Hepatocyte (in vitro differentiated cells): ENCODE results near the gene WSCD1. TPM values are rescaled to one million over a fixed set of nuclear protein-coding genes. Genes with fewer than 3 reads are reported as not detected.

Experiments used
- DNase-seq: peaks from one replicate; pipeline ENCODE4 v3.0.0-alpha.2; 2016; ENCODE audit warnings: low spot score
- H2AFZ ChIP-seq: fragments of 200-600 bp; sonication (generic); 2 replicates; pipeline ENCODE4 v1.6.0; 2016; ENCODE audit warnings: antibody characterized with exemption, mild to moderate bottlenecking
- H3K27ac ChIP-seq: fragments of 200-600 bp; sonication (generic); 2 replicates; pipeline ENCODE4 v1.5.1; 2016; ENCODE audit warnings: mild to moderate bottlenecking
- H3K27me3 ChIP-seq: fragments of 200-600 bp; sonication (generic); 2 replicates; pipeline ENCODE4 v1.6.1; 2016
- H3K36me3 ChIP-seq: fragments of 200-600 bp; sonication (generic); replicated peaks from 2 replicates; pipeline ENCODE4 v1.5.1; 2016; ENCODE audit warnings: low read depth; ENCODE audit not compliant: insufficient read depth
- H3K4me1 ChIP-seq: fragments of 200-600 bp; sonication (generic); 2 replicates; pipeline ENCODE4 v1.5.1; 2016; ENCODE audit warnings: mild to moderate bottlenecking, moderate library complexity; ENCODE audit not compliant: insufficient read depth
- H3K4me2 ChIP-seq: fragments of 200-600 bp; sonication (generic); 2 replicates; pipeline ENCODE4 v1.6.0; 2016
- H3K4me3 ChIP-seq: fragments of 200-600 bp; sonication (generic); 2 replicates; pipeline ENCODE4 v1.5.1; 2016; ENCODE audit warnings: mild to moderate bottlenecking
- H3K79me2 ChIP-seq: fragments of 200-600 bp; sonication (generic); 2 replicates; pipeline ENCODE4 v1.6.0; 2017; ENCODE audit warnings: mild to moderate bottlenecking
- H3K9me2 ChIP-seq: fragments of 200-600 bp; sonication (generic); replicated peaks from 2 replicates; pipeline ENCODE4 v1.6.0; 2017; ENCODE audit warnings: mild to moderate bottlenecking; ENCODE audit not compliant: insufficient read depth
- H3K9me3 ChIP-seq: fragments of 200-600 bp; sonication (generic); 2 replicates; pipeline ENCODE4 v1.5.1; 2016; ENCODE audit warnings: low read depth, mild to moderate bottlenecking
- H4K20me1 ChIP-seq: fragments of 200-600 bp; sonication (generic); 2 replicates; pipeline ENCODE4 v1.6.0; 2016; ENCODE audit warnings: mild to moderate bottlenecking; ENCODE audit not compliant: insufficient read depth, poor library complexity, severe bottlenecking
- EZH2 ChIP-seq: fragments of 200-600 bp; sonication (generic); IDR thresholded peaks from 2 replicates; pipeline ENCODE4 v1.6.1; 2016; ENCODE audit warnings: antibody characterized with exemption, mild to moderate bottlenecking, borderline replicate concordance
- EZH2phosphoT487 ChIP-seq: fragments of 200-600 bp; sonication (generic); IDR thresholded peaks from one replicate; pipeline ENCODE4 v1.6.1; 2018; ENCODE audit warnings: antibody characterized with exemption, mild to moderate bottlenecking, low read depth, moderate library complexity; ENCODE audit not compliant: unreplicated experiment, severe bottlenecking
- WGBS: methylation state at CpG from one replicate; pipeline ENCODE4 v1.1.6; 2016; ENCODE audit warnings: low lambda C conversion rate; ENCODE audit errors: missing lambda C conversion rate; 5-methylcytosine and 5-hydroxymethylcytosine counted together
- polyA plus RNA-seq: library from polyadenylated mRNA; unstranded; fragments of >200 nt; fragmentation: Nextera tagmentation; extraction: Ambion mirVana; gene quantifications from 2 replicates; pipeline ENCODE4 v1.2.1, GENCODE V29; 2016
- total RNA-seq: library from RNA; depleted of rRNA; stranded (reverse); fragments of >200 nt; gene quantifications from 2 replicates; pipeline ENCODE4 v1.2.3, GENCODE V29; 2014
- TF ChIP-seq, protein P1 (sequence below): fragments of 200-600 bp; sonication (generic); IDR thresholded peaks from 2 replicates; pipeline ENCODE4 v1.5.1; 2016; ENCODE audit warnings: antibody characterized with exemption, mild to moderate bottlenecking; ENCODE audit not compliant: poor library complexity

The WSCD1 gene
- total and polyA plus RNA-seq, 2 experiments from 2014 or later = 1.5 to 4.4 TPM

DNA sequence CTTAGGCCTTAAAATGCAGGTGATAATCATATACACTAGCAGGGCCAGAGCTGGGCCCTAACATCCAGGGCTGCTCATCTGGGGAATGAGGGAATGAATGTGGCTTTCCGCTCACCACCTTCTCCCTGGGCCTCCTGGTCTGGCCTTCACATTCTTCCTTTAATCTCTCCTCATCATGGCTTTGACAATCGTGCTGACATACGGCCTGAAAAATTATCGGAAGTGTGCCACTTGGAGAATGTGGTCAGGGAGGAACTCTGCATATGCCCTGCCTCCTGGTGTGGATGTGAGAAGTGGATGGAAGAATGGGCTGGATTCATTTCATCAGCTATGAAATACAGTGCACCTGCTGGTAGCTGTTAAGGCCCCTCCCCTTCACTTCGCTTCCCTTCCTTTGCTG is 2.4 kb downstream of the WSCD1 start:
- no peaks in the 10 kb centered on the region for H3K36me3 ChIP-seq
- H3K4me3 ChIP-seq = no peak overlapping the region
- no peaks in the 10 kb centered on the region for H3K9me3 ChIP-seq
- TF ChIP-seq, protein P1, sequence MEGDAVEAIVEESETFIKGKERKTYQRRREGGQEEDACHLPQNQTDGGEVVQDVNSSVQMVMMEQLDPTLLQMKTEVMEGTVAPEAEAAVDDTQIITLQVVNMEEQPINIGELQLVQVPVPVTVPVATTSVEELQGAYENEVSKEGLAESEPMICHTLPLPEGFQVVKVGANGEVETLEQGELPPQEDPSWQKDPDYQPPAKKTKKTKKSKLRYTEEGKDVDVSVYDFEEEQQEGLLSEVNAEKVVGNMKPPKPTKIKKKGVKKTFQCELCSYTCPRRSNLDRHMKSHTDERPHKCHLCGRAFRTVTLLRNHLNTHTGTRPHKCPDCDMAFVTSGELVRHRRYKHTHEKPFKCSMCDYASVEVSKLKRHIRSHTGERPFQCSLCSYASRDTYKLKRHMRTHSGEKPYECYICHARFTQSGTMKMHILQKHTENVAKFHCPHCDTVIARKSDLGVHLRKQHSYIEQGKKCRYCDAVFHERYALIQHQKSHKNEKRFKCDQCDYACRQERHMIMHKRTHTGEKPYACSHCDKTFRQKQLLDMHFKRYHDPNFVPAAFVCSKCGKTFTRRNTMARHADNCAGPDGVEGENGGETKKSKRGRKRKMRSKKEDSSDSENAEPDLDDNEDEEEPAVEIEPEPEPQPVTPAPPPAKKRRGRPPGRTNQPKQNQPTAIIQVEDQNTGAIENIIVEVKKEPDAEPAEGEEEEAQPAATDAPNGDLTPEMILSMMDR = no peak
- TF ChIP-seq EZH2phosphoT487 (no peak), EZH2 (no peak)
- H3K4me1 ChIP-seq = peaks cover 3% of the 10 kb centered on the region
- H3K9me2 ChIP-seq = no peaks in the 10 kb centered on the region
- no peak overlapping the region for H3K27ac ChIP-seq
- H3K4me2 ChIP-seq = no peak overlapping the region
- WGBS = 82% methylated on average over 5 of the region's 5 CpGs
- no peaks in the 10 kb centered on the region for H3K79me2 ChIP-seq
- peaks cover 47% of the 10 kb centered on the region for H3K27me3 ChIP-seq
- H4K20me1 ChIP-seq = no peaks in the 10 kb centered on the region
- DNase-seq = no peak
- no peak overlapping the region for H2AFZ ChIP-seq

DNA sequence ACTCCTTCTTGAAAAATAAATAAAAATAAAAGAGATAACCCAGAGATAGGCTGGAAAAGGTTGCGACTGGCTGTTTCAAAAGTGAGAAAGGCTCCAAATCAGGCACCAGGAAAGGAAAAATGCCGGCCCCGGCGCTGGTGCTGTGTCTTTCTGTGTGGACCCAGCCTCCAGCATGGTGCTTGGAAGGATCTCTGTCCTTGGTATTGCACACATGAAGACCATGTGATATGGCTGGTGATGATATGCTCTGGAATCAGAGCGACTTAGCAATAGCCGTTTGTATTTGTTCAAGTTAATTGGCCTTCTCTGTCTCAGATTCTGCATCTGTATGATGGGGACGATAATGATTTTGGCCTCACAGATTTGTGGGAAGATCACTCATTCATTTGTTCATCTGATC is 3.4 kb downstream of the WSCD1 start:
- Histone ChIP-seq H3K4me2 (no peak overlapping the region), H2AFZ (no peak overlapping the region), H3K36me3 (no peaks in the 10 kb centered on the region), H3K4me3 (no peak overlapping the region), H3K27ac (no peak overlapping the region), H4K20me1 (no peaks in the 10 kb centered on the region), H3K9me2 (no peaks in the 10 kb centered on the region), H3K79me2 (no peaks in the 10 kb centered on the region), H3K27me3 (peaks cover 38% of the 10 kb centered on the region), H3K4me1 (peaks cover 3% of the 10 kb centered on the region), H3K9me3 (no peaks in the 10 kb centered on the region)
- 88% methylated on average over 7 of the region's 7 CpGs for WGBS
- TF ChIP-seq, protein P1 = no peak
- DNase-seq = no peak

DNA sequence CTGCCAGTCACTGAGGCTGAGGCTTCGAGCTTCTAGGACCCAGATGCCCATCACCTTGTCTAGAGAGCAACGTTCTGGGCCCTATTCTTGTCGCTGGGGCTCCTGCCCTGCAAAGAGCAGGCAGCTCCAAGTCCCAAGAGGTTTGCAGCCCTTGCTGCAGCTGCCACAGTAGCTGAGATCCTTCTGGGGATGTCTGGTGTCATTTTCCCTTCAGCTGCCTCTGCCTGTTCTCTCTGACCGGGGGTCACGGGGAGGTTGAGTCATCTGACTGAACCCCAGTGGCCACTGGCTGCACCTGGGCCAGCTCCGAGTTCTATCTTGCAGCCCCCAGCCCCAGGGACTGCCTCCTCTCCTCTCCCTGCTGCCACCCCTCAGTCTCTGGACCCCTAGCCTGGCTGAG is 4.9 kb downstream of the WSCD1 start:
- no peak overlapping the region for H3K27ac ChIP-seq
- no peak for DNase-seq
- H3K36me3 ChIP-seq = no peaks in the 10 kb centered on the region
- no peaks in the 10 kb centered on the region for H4K20me1 ChIP-seq
- peaks cover 37% of the 10 kb centered on the region for H3K27me3 ChIP-seq
- no peak overlapping the region for H2AFZ ChIP-seq
- no peak for TF ChIP-seq EZH2
- TF ChIP-seq, protein P1 = no peak
- no peak for TF ChIP-seq EZH2phosphoT487
- no peaks in the 10 kb centered on the region for H3K9me3 ChIP-seq
- H3K9me2 ChIP-seq = no peaks in the 10 kb centered on the region
- H3K4me2 ChIP-seq = no peak overlapping the region
- whole genome bisulfite sequencing = 79% methylated on average over 6 of the region's 6 CpGs
- no peak overlapping the region for H3K4me3 ChIP-seq
- H3K4me1 ChIP-seq = peaks cover 3% of the 10 kb centered on the region
- no peaks in the 10 kb centered on the region for H3K79me2 ChIP-seq

DNA sequence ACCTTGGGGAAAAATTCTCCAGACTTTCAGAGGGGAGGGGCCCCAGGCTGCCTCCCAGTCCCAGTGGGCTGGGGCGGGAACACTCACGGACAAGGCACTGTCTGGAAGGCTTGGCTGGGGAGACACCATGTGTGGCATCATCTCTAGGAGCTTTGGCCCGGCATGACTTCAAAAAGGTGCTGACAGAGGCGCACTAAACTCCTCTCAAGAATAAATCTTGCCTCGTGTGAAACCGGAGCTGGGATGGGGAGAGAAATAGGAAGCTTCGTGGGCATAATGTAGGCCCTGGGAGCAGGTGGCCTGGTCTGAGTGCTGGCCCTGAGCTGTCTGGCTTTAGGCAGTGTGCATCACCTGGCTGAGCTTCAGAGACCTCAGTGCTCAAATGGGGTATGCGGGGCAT is 5.7 kb downstream of the WSCD1 start:
- Histone ChIP-seq H3K36me3 (no peaks in the 10 kb centered on the region), H3K9me2 (no peaks in the 10 kb centered on the region), H3K4me3 (no peak overlapping the region), H3K4me1 (peaks cover 3% of the 10 kb centered on the region), H3K27me3 (peaks cover 36% of the 10 kb centered on the region), H4K20me1 (no peaks in the 10 kb centered on the region), H2AFZ (no peak overlapping the region), H3K9me3 (no peaks in the 10 kb centered on the region), H3K4me2 (no peak overlapping the region), H3K79me2 (no peaks in the 10 kb centered on the region), H3K27ac (no peak overlapping the region)
- TF ChIP-seq EZH2 (no peak), EZH2phosphoT487 (no peak)
- TF ChIP-seq, protein P1 = no peak
- WGBS = 80% methylated on average over 8 of the region's 8 CpGs
- no peak for DNase-seq
